HEK293 (cell line): ENCODE measurements around the gene PDZD4.

Source experiments
- CTCF ChIP-seq: fragments of 450-650 bp; formaldehyde crosslinking; IDR thresholded peaks from 2 replicates; pipeline ENCODE4 v1.5.1; 2016; ENCODE audit warnings: missing biosample characterization, missing genetic modification characterization
- PRDM10 ChIP-seq: fragments of 450-650 bp; formaldehyde crosslinking; IDR thresholded peaks from 2 replicates; pipeline ENCODE4 v1.5.1; 2016; ENCODE audit warnings: missing biosample characterization, missing genetic modification characterization
- YY1 ChIP-seq: fragments of 450-650 bp; formaldehyde crosslinking; IDR thresholded peaks from 2 replicates; pipeline ENCODE4 v1.5.1; 2018; ENCODE audit warnings: missing biosample characterization, missing genetic modification characterization
- ZNF211 ChIP-seq: fragments of 450-650 bp; formaldehyde crosslinking; IDR thresholded peaks from 2 replicates; pipeline ENCODE4 v1.5.1; 2016; ENCODE audit warnings: low read depth, missing biosample characterization, missing genetic modification characterization
- ZNF600 ChIP-seq: fragments of 450-650 bp; formaldehyde crosslinking; IDR thresholded peaks from 2 replicates; pipeline ENCODE4 v1.5.1; 2016; ENCODE audit warnings: missing biosample characterization, missing genetic modification characterization
- TF ChIP-seq, protein P1 (sequence below): fragments of 450-650 bp; formaldehyde crosslinking; IDR thresholded peaks from 2 replicates; pipeline ENCODE4 v1.5.1; 2017; ENCODE audit warnings: missing biosample characterization, missing genetic modification characterization
- TF ChIP-seq, protein P2 (sequence below): fragments of 450-650 bp; formaldehyde crosslinking; IDR thresholded peaks from 2 replicates; pipeline ENCODE4 v1.5.1; 2016; ENCODE audit warnings: missing biosample characterization, missing genetic modification characterization, low read depth

- TF ChIP-seq YY1 (tag by site-specific recombination): no peak
- TF ChIP-seq, protein P1, sequence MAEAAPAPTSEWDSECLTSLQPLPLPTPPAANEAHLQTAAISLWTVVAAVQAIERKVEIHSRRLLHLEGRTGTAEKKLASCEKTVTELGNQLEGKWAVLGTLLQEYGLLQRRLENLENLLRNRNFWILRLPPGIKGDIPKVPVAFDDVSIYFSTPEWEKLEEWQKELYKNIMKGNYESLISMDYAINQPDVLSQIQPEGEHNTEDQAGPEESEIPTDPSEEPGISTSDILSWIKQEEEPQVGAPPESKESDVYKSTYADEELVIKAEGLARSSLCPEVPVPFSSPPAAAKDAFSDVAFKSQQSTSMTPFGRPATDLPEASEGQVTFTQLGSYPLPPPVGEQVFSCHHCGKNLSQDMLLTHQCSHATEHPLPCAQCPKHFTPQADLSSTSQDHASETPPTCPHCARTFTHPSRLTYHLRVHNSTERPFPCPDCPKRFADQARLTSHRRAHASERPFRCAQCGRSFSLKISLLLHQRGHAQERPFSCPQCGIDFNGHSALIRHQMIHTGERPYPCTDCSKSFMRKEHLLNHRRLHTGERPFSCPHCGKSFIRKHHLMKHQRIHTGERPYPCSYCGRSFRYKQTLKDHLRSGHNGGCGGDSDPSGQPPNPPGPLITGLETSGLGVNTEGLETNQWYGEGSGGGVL (tag by site-specific recombination): no peak
- TF ChIP-seq ZNF600 (tag by site-specific recombination): no peak
- TF ChIP-seq PRDM10 (tag by site-specific recombination): no peak
- TF ChIP-seq, protein P2, sequence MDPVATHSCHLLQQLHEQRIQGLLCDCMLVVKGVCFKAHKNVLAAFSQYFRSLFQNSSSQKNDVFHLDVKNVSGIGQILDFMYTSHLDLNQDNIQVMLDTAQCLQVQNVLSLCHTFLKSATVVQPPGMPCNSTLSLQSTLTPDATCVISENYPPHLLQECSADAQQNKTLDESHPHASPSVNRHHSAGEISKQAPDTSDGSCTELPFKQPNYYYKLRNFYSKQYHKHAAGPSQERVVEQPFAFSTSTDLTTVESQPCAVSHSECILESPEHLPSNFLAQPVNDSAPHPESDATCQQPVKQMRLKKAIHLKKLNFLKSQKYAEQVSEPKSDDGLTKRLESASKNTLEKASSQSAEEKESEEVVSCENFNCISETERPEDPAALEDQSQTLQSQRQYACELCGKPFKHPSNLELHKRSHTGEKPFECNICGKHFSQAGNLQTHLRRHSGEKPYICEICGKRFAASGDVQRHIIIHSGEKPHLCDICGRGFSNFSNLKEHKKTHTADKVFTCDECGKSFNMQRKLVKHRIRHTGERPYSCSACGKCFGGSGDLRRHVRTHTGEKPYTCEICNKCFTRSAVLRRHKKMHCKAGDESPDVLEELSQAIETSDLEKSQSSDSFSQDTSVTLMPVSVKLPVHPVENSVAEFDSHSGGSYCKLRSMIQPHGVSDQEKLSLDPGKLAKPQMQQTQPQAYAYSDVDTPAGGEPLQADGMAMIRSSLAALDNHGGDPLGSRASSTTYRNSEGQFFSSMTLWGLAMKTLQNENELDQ: no peak
- TF ChIP-seq CTCF (tag by site-specific recombination): no peak
- TF ChIP-seq ZNF211 (tag by site-specific recombination): no peak
Measured at GRCh38 chrX:153876112-153876491, 45.8 kb upstream of the PDZD4 start.
